Measurements from ENCODE around the gene DSG4. TPM values are rescaled to one million over a fixed set of nuclear protein-coding genes. Genes with fewer than 3 reads are reported as not detected.

The DSG4 gene
- polyA plus RNA-seq, 3 donors = not detected

GRCh38 chr18:31420032-31420431, 43.5 kb downstream of the DSG4 start:
- Histone ChIP-seq H3K27me3 (ENCODE audit: control insufficient read depth in 2 of 2, insufficient read depth in 2 of 2, low read length in 2 of 2) (no peaks in the 10 kb centered on the region), H4K20me1 (ENCODE audit: insufficient read depth, low read length) (no peaks in the 10 kb centered on the region), H3K4me1 (ENCODE audit: control insufficient read depth in 1 of 2, insufficient read depth in 2 of 2, low read length in 2 of 2) (no peaks in the 10 kb centered on the region), H3K36me3 (replicated peaks in 1 of 2; ENCODE audit: control insufficient read depth in 1 of 2, insufficient read depth in 2 of 2, low read length in 2 of 2) (no peaks in the 10 kb centered on the region), H3K4me2 (replicated peaks; ENCODE audit: extremely low read depth, low read length, poor library complexity, severe bottlenecking) (no peak overlapping the region), H3K9ac (ENCODE audit: insufficient read depth, low read length, poor library complexity, severe bottlenecking) (no peak overlapping the region), H3K9me3 (replicated peaks in 1 of 2; ENCODE audit: control insufficient read depth in 1 of 2, insufficient read depth in 1 of 2, low read length in 2 of 2) (no peaks in the 10 kb centered on the region), H3K4me3 (replicated peaks in 1 of 3; ENCODE audit: low read depth in 2 of 3, low read length in 3 of 3) (no peak overlapping the region), H2AFZ (ENCODE audit: insufficient read depth, low read depth, low read length, poor library complexity, severe bottlenecking) (no peak overlapping the region), H3K79me2 (ENCODE audit: insufficient read depth, low read length) (no peaks in the 10 kb centered on the region), H3K27ac (ENCODE audit: low read depth in 1 of 2, low read length in 2 of 2) (no peak overlapping the region)
- peaks cover 0 to 2% (median 0%) of the 10 kb centered on the region in 3 donors for H3K27me3 Mint-ChIP-seq (ENCODE audit: low read depth in 3 of 3)
- H3K9me3 Mint-ChIP-seq = peaks cover 0 to 4% (median 0%) of the 10 kb centered on the region in 7 donors
- 90% methylated on average over 4 of the region's 6 CpGs for WGBS (ENCODE audit: insufficient coverage)
- H3K4me1 Mint-ChIP-seq = no peaks in the 10 kb centered on the region
- no peaks in the 10 kb centered on the region for H3K36me3 Mint-ChIP-seq
- H3K4me3 Mint-ChIP-seq = no peak overlapping the region
- TF ChIP-seq, protein P1, sequence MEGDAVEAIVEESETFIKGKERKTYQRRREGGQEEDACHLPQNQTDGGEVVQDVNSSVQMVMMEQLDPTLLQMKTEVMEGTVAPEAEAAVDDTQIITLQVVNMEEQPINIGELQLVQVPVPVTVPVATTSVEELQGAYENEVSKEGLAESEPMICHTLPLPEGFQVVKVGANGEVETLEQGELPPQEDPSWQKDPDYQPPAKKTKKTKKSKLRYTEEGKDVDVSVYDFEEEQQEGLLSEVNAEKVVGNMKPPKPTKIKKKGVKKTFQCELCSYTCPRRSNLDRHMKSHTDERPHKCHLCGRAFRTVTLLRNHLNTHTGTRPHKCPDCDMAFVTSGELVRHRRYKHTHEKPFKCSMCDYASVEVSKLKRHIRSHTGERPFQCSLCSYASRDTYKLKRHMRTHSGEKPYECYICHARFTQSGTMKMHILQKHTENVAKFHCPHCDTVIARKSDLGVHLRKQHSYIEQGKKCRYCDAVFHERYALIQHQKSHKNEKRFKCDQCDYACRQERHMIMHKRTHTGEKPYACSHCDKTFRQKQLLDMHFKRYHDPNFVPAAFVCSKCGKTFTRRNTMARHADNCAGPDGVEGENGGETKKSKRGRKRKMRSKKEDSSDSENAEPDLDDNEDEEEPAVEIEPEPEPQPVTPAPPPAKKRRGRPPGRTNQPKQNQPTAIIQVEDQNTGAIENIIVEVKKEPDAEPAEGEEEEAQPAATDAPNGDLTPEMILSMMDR (IDR thresholded peaks at IDR 0.05) = no peak
- intact Hi-C loops (cut with micrococcal nuclease) = no loop called here
- H3K27ac Mint-ChIP-seq = no peak overlapping the region
- DNase-seq = no peak

- TF ChIP-seq, protein P1 (IDR thresholded peaks at IDR 0.05) = no peak
- Mint-ChIP-seq H3K27ac (no peak overlapping the region), H3K36me3 (no peaks in the 10 kb centered on the region), H3K4me1 (no peaks in the 10 kb centered on the region), H3K9me3 (peaks cover 0 to 4% (median 0%) of the 10 kb centered on the region in 7 donors), H3K4me3 (no peak overlapping the region), H3K27me3 (ENCODE audit: low read depth in 3 of 3) (peaks cover 0 to 2% (median 0%) of the 10 kb centered on the region in 3 donors)
- no peak overlapping the region for H3K9ac ChIP-seq (ENCODE audit: insufficient read depth, low read length, poor library complexity, severe bottlenecking)
- H3K79me2 ChIP-seq (ENCODE audit: insufficient read depth, low read length) = no peaks in the 10 kb centered on the region
- no peaks in the 10 kb centered on the region for H3K4me1 ChIP-seq (ENCODE audit: control insufficient read depth in 1 of 2, insufficient read depth in 2 of 2, low read length in 2 of 2)
- H3K4me3 ChIP-seq (replicated peaks in 1 of 3; ENCODE audit: low read depth in 2 of 3, low read length in 3 of 3) = no peak overlapping the region
- intact Hi-C loops (cut with micrococcal nuclease) = no loop called here
- H3K36me3 ChIP-seq (replicated peaks in 1 of 2; ENCODE audit: control insufficient read depth in 1 of 2, insufficient read depth in 2 of 2, low read length in 2 of 2) = no peaks in the 10 kb centered on the region
- H3K27me3 ChIP-seq (ENCODE audit: control insufficient read depth in 2 of 2, insufficient read depth in 2 of 2, low read length in 2 of 2) = no peaks in the 10 kb centered on the region
- no peak for DNase-seq
- WGBS (ENCODE audit: insufficient coverage) = no CpG with 5 or more reads among the region's 2 CpGs
- H2AFZ ChIP-seq (ENCODE audit: insufficient read depth, low read depth, low read length, poor library complexity, severe bottlenecking) = no peak overlapping the region
- H3K4me2 ChIP-seq (replicated peaks; ENCODE audit: extremely low read depth, low read length, poor library complexity, severe bottlenecking) = no peak overlapping the region
- no peaks in the 10 kb centered on the region for H4K20me1 ChIP-seq (ENCODE audit: insufficient read depth, low read length)
- H3K27ac ChIP-seq (ENCODE audit: low read depth in 1 of 2, low read length in 2 of 2) = no peak overlapping the region
- no peaks in the 10 kb centered on the region for H3K9me3 ChIP-seq (replicated peaks in 1 of 2; ENCODE audit: control insufficient read depth in 1 of 2, insufficient read depth in 1 of 2, low read length in 2 of 2)
Measured at GRCh38 chr18:31420524-31420923, 43.9 kb downstream of the DSG4 start.

Measured in CD14-positive monocyte (primary cell).